ENCODE results near the gene GCM1.

- no peak for TF ChIP-seq CTCF (conservative IDR thresholded peaks at IDR 0.05)
- TF ChIP-seq ZFX (IDR thresholded peaks at IDR 0.05): no peak
Observed at GRCh38 chr6:53152576-53152975, 3.9 kb upstream of the GCM1 start.

Measured in C4-2B (cell line).